A549 treated with ZK216348 at 1 μM for 4 hours (cell line): Measurements from ENCODE around the gene RRAGA. TPM values are rescaled to one million over a fixed set of nuclear protein-coding genes. Genes with fewer than 3 reads are reported as not detected.

Source experiments
- total RNA-seq: library from RNA; stranded (reverse); fragments of 200-300 nt; extraction: Qiagen RNA extraction; gene quantifications from 5 replicates; pipeline ENCODE4 v1.2.3, GENCODE V29; 2022; ENCODE audit warnings: low read depth

The RRAGA gene
- total RNA-seq: 103 to 138 TPM (median 128 TPM) in 5 replicates

DNA sequence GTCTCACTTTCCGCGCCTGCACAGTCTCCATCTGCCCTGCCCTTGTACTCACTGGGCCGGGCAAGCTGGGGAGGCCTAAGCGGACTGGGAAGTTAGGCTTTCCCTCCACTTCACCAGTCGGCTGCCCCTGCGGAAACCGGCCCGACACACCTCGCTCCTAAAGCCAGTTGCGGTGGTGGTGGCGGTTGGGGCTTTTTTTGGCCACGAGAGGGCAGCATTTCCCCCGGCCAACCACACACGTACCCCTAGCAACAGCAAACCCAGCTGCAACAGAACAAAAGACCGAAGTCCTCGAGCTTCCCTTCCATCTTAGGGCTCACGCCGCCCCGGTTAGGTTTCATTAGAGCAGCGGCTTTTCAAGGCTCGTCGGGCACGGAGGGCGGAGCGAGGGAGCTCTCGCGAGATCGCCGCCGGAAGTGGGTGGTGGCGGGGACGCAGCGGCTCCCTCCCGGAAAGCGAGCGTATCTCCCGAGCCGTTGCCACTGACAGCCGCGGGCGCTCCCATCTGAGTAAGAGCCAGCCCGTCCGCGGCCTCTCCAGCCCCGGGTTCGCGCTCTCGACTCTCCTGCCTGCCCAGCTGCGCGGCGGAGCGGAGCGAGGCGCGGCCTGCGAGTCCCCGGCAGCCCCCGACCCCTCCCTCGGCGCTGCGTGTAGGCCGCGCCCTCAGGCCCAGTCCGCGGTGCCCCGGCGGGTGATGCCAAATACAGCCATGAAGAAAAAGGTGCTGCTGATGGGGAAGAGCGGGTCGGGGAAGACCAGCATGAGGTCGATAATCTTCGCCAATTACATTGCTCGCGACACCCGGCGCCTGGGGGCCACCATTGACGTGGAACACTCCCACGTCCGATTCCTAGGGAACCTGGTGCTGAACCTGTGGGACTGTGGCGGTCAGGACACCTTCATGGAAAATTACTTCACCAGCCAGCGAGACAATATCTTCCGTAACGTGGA lies at the start of gene RRAGA:
RRAGA (plus strand) TSS at position 462 of the 951 bp plus-strand sequence; CDS start at position 695, 233 bp downstream.

GRCh38 chr9:19033015-19033414 lies 16.2 kb upstream of the RRAGA start, which contains the start of gene SAXO1:
TSS of gene SAXO1 (minus strand) at chr9:19033209. CDS start at chr9:19032908, 301 bp downstream.

Other genes with a start within 250 kb of the RRAGA start
- gene SAXO1, start 16.2 kb upstream of the RRAGA start, total RNA-seq: not detected in 5 replicates
- gene HAUS6, start 53.5 kb downstream of the RRAGA start, total RNA-seq: 19.9 to 38.1 TPM (median 23.1 TPM) in 5 replicates
- 45.4 to 57.8 TPM (median 49.1 TPM) in 5 replicates for gene PLIN2, start 78.1 kb downstream of the RRAGA start, total RNA-seq
- gene DENND4C, start 181.3 kb downstream of the RRAGA start, total RNA-seq: 12.6 to 19.1 TPM (median 17.7 TPM) in 5 replicates